ENCODE results near the gene SEMA4D. TPM values are rescaled to one million over a fixed set of nuclear protein-coding genes. Genes with fewer than 3 reads are reported as not detected.

Gene SEMA4D
- total RNA-seq, 2 donors from 2014 or later: 42.8 to 51.0 TPM

- Mint-ChIP-seq H3K4me1 (peaks cover 3% of the 10 kb centered on the region), H3K27ac (no peak overlapping the region), H3K27me3 (ENCODE audit: insufficient read depth) (no peaks in the 10 kb centered on the region), H3K36me3 (ENCODE audit: low read depth) (no peaks in the 10 kb centered on the region), H3K4me3 (no peak overlapping the region), H3K9me3 (no peaks in the 10 kb centered on the region)
- H3K9me3 ChIP-seq (ENCODE audit: control insufficient read depth, low read length): no peaks in the 10 kb centered on the region
- H3K36me3 ChIP-seq (ENCODE audit: control insufficient read depth, insufficient read depth, low read length): no peaks in the 10 kb centered on the region
- H3K9ac ChIP-seq (ENCODE audit: extremely low read depth, low read length, poor library complexity, severe bottlenecking): no peak overlapping the region
- H3K4me1 ChIP-seq (ENCODE audit: control insufficient read depth, insufficient read depth, low read length): no peaks in the 10 kb centered on the region
- no peaks in the 10 kb centered on the region for H3K27me3 ChIP-seq (ENCODE audit: control insufficient read depth, insufficient read depth, low read length, poor library complexity, severe bottlenecking)
- H3K4me3 ChIP-seq (ENCODE audit: low read length): no peak overlapping the region
- peak overlapping the region; percentile 81 for H3K27ac ChIP-seq (ENCODE audit: low read depth, low read length)
- DNase-seq: no peak
- TF ChIP-seq CTCF (conservative IDR thresholded peaks at IDR 0.05): no peak
Measured at GRCh38 chr9:89505048-89505447, 7.1 kb upstream of the SEMA4D start.

- Histone ChIP-seq H3K27ac (ENCODE audit: low read depth, low read length) (no peak overlapping the region), H3K36me3 (ENCODE audit: control insufficient read depth, insufficient read depth, low read length) (no peaks in the 10 kb centered on the region), H3K4me3 (ENCODE audit: low read length) (no peak overlapping the region), H3K9me3 (ENCODE audit: control insufficient read depth, low read length) (no peaks in the 10 kb centered on the region), H3K4me1 (ENCODE audit: control insufficient read depth, insufficient read depth, low read length) (no peaks in the 10 kb centered on the region), H3K9ac (ENCODE audit: extremely low read depth, low read length, poor library complexity, severe bottlenecking) (no peak overlapping the region), H3K27me3 (ENCODE audit: control insufficient read depth, insufficient read depth, low read length, poor library complexity, severe bottlenecking) (no peaks in the 10 kb centered on the region)
- no peak for DNase-seq
- 73 to 75% methylated on average over 4 to 5 of the region's 5 CpGs for WGBS, 2 experiments (ENCODE audit: insufficient coverage in 1 of 2, insufficient read length in 1 of 2)
- Mint-ChIP-seq H3K27me3 (ENCODE audit: insufficient read depth) (no peaks in the 10 kb centered on the region), H3K9me3 (no peaks in the 10 kb centered on the region), H3K4me1 (peaks cover 7% of the 10 kb centered on the region), H3K36me3 (ENCODE audit: low read depth) (no peaks in the 10 kb centered on the region), H3K4me3 (no peak overlapping the region), H3K27ac (no peak overlapping the region)
- no peak for TF ChIP-seq CTCF (conservative IDR thresholded peaks at IDR 0.05)
Measured at GRCh38 chr9:89502671-89503070, 4.8 kb upstream of the SEMA4D start.

GRCh38 chr9:89502038-89502601 lies 4.2 kb upstream of the SEMA4D start:
- Mint-ChIP-seq H3K27ac (no peak overlapping the region), H3K4me3 (no peak overlapping the region), H3K36me3 (ENCODE audit: low read depth) (no peaks in the 10 kb centered on the region), H3K9me3 (no peaks in the 10 kb centered on the region), H3K27me3 (ENCODE audit: insufficient read depth) (no peaks in the 10 kb centered on the region), H3K4me1 (peaks cover 4% of the 10 kb centered on the region)
- no peaks in the 10 kb centered on the region for H3K27me3 ChIP-seq (ENCODE audit: control insufficient read depth, insufficient read depth, low read length, poor library complexity, severe bottlenecking)
- no peak for TF ChIP-seq CTCF (conservative IDR thresholded peaks at IDR 0.05)
- DNase-seq: no peak
- no peak overlapping the region for H3K4me3 ChIP-seq (ENCODE audit: low read length)
- H3K4me1 ChIP-seq (ENCODE audit: control insufficient read depth, insufficient read depth, low read length): no peaks in the 10 kb centered on the region
- 92 to 96% methylated on average over 4 to 6 of the region's 6 CpGs for WGBS, 2 experiments (ENCODE audit: insufficient coverage in 1 of 2, insufficient read length in 1 of 2)
- H3K9me3 ChIP-seq (ENCODE audit: control insufficient read depth, low read length): no peaks in the 10 kb centered on the region
- no peak overlapping the region for H3K27ac ChIP-seq (ENCODE audit: low read depth, low read length)
- H3K36me3 ChIP-seq (ENCODE audit: control insufficient read depth, insufficient read depth, low read length): no peaks in the 10 kb centered on the region
- no peak overlapping the region for H3K9ac ChIP-seq (ENCODE audit: extremely low read depth, low read length, poor library complexity, severe bottlenecking)

Measured in endodermal cell (in vitro differentiated cells).